HG02642 (cell line): ENCODE measurements around the gene GPR17.

Experiments
- ATAC-seq: cut with Tn5 transposase; IDR thresholded peaks from one replicate; pipeline ENCODE4 v1.9.1; 2021; ENCODE audit warnings: mild to moderate bottlenecking; ENCODE audit not compliant: unreplicated experiment, poor library complexity

The GPR17 gene

GRCh38 chr2:127612111-127612822 lies 33.7 kb upstream of the GPR17 start:
- ATAC-seq = no peak

GRCh38 chr2:127614246-127614645 lies 31.7 kb upstream of the GPR17 start:
- no peak for ATAC-seq

GRCh38 chr2:127614731-127615130 lies 31.2 kb upstream of the GPR17 start:
- no peak for ATAC-seq

- no peak for ATAC-seq
Observed at GRCh38 chr2:127615511-127616166, 30.3 kb upstream of the GPR17 start.

- ATAC-seq = no peak
Observed at GRCh38 chr2:127618551-127619202, 27.3 kb upstream of the GPR17 start.

- ATAC-seq = no peak
Observed at GRCh38 chr2:127619203-127619590, 26.8 kb upstream of the GPR17 start.

- ATAC-seq = no peak
Observed at GRCh38 chr2:127619877-127620705, 25.9 kb upstream of the GPR17 start.

GRCh38 chr2:127620866-127621265 lies 25.1 kb upstream of the GPR17 start:
- ATAC-seq = no peak

GRCh38 chr2:127621981-127622431 lies 23.9 kb upstream of the GPR17 start:
- ATAC-seq = no peak

- no peak for ATAC-seq
Observed at GRCh38 chr2:127622561-127623387, 23.2 kb upstream of the GPR17 start.

GRCh38 chr2:127623388-127624319 lies 22.3 kb upstream of the GPR17 start:
- ATAC-seq = no peak

- ATAC-seq = no peak
Observed at GRCh38 chr2:127624320-127624755, 21.6 kb upstream of the GPR17 start.

- no peak for ATAC-seq
Observed at GRCh38 chr2:127624756-127625571, 21.0 kb upstream of the GPR17 start.

- ATAC-seq = no peak
Observed at GRCh38 chr2:127625572-127625951, 20.4 kb upstream of the GPR17 start.

GRCh38 chr2:127626175-127626574 lies 19.8 kb upstream of the GPR17 start:
- no peak for ATAC-seq

GRCh38 chr2:127626917-127627739 lies 18.8 kb upstream of the GPR17 start:
- no peak for ATAC-seq
